Measurements from ENCODE around the gene LMAN1L. TPM values are rescaled to one million over a fixed set of nuclear protein-coding genes. Genes with fewer than 3 reads are reported as not detected.

Gene LMAN1L
- total RNA-seq, 3 donors from 2014 or later = 0.15 TPM; not detected in 2

GRCh38 chr15:74829991-74830390 lies 17.4 kb downstream of the LMAN1L start:
- DNase-seq (ENCODE audit: low spot score in 2 of 2) = no peak
- TF ChIP-seq POLR2A (IDR thresholded peaks at IDR 0.05) (no peak), CTCF (IDR thresholded peaks at IDR 0.05) (no peak), POLR2AphosphoS5 (IDR thresholded peaks at IDR 0.05) (no peak)
- Histone ChIP-seq H3K27me3 (peaks cover 5 to 24% of the 10 kb centered on the region in 2 donors), H3K9me3 (no peaks in the 10 kb centered on the region), H3K27ac (no peak overlapping the region), H3K4me3 (no peak overlapping the region), H3K36me3 (no peaks in the 10 kb centered on the region), H3K4me1 (no peaks in the 10 kb centered on the region)
- intact Hi-C loops (cut with DNase I; ENCODE audit: low total_unique reads) = no loop called here

- H3K27ac ChIP-seq = no peak overlapping the region
- peaks cover 5 to 24% of the 10 kb centered on the region in 2 donors for H3K27me3 ChIP-seq
- TF ChIP-seq POLR2AphosphoS5 (IDR thresholded peaks at IDR 0.05) (no peak), POLR2A (IDR thresholded peaks at IDR 0.05) (no peak)
- DNase-seq (ENCODE audit: low spot score in 2 of 2) = no peak
- no peak overlapping the region for H3K4me3 ChIP-seq
- H3K4me1 ChIP-seq = no peaks in the 10 kb centered on the region
- intact Hi-C loops (cut with DNase I; ENCODE audit: low total_unique reads) = no loop called here
- no peaks in the 10 kb centered on the region for H3K9me3 ChIP-seq
- H3K36me3 ChIP-seq = no peaks in the 10 kb centered on the region
Measured at GRCh38 chr15:74830868-74831267, 18.2 kb downstream of the LMAN1L start.

GRCh38 chr15:74831813-74832495 lies 19.3 kb downstream of the LMAN1L start:
- TF ChIP-seq POLR2A (IDR thresholded peaks at IDR 0.05) = no peak
- TF ChIP-seq CTCF (IDR thresholded peaks at IDR 0.05) = no peak
- TF ChIP-seq POLR2AphosphoS5 (IDR thresholded peaks at IDR 0.05) = no peak
- H3K4me1 ChIP-seq = no peaks in the 10 kb centered on the region
- peaks cover 0 to 22% of the 10 kb centered on the region in 2 donors for H3K27me3 ChIP-seq
- H3K27ac ChIP-seq = no peak overlapping the region
- DNase-seq (ENCODE audit: low spot score in 2 of 2) = no peak
- no peaks in the 10 kb centered on the region for H3K36me3 ChIP-seq
- intact Hi-C loops (cut with DNase I; ENCODE audit: low total_unique reads) = no loop called here
- no peak overlapping the region for H3K4me3 ChIP-seq
- no peaks in the 10 kb centered on the region for H3K9me3 ChIP-seq

GRCh38 chr15:74832826-74833225 lies 20.2 kb downstream of the LMAN1L start:
- no peak overlapping the region for H3K4me3 ChIP-seq
- no peak for DNase-seq (ENCODE audit: low spot score in 2 of 2)
- H3K9me3 ChIP-seq = no peaks in the 10 kb centered on the region
- H3K4me1 ChIP-seq = no peaks in the 10 kb centered on the region
- no peak overlapping the region for H3K27ac ChIP-seq
- intact Hi-C loops (cut with DNase I; ENCODE audit: low total_unique reads) = no loop called here
- no peaks in the 10 kb centered on the region for H3K36me3 ChIP-seq
- TF ChIP-seq CTCF (IDR thresholded peaks at IDR 0.05) = no peak
- TF ChIP-seq POLR2AphosphoS5 (IDR thresholded peaks at IDR 0.05) = no peak
- TF ChIP-seq POLR2A (IDR thresholded peaks at IDR 0.05) = no peak
- peaks cover 0 to 13% of the 10 kb centered on the region in 2 donors for H3K27me3 ChIP-seq

GRCh38 chr15:74833376-74834107 lies 20.9 kb downstream of the LMAN1L start:
- no peak overlapping the region for H3K4me3 ChIP-seq
- TF ChIP-seq CTCF (IDR thresholded peaks at IDR 0.05) = no peak
- TF ChIP-seq POLR2AphosphoS5 (IDR thresholded peaks at IDR 0.05) = no peak
- no peak for TF ChIP-seq POLR2A (IDR thresholded peaks at IDR 0.05)
- no peak overlapping the region for H3K27ac ChIP-seq
- no peak for DNase-seq (ENCODE audit: low spot score in 2 of 2)
- H3K9me3 ChIP-seq = no peaks in the 10 kb centered on the region
- no peaks in the 10 kb centered on the region for H3K4me1 ChIP-seq
- H3K27me3 ChIP-seq = peaks cover 0 to 6% of the 10 kb centered on the region in 2 donors
- no peaks in the 10 kb centered on the region for H3K36me3 ChIP-seq
- intact Hi-C loops (cut with DNase I; ENCODE audit: low total_unique reads) = no loop called here

Data from breast epithelium (tissue), 4 donors.